B cell (primary cell): ENCODE results near the gene PYCR2.

ENCODE experiments used
- EZH2 ChIP-seq: IDR thresholded peaks from 2 replicates; pipeline ENCODE4 v1.6.1; 2012; ENCODE audit warnings: borderline replicate concordance, low read depth, mild to moderate bottlenecking, moderate library complexity, low read length; ENCODE audit not compliant: insufficient read depth, poor library complexity, severe bottlenecking
- TF ChIP-seq, protein P1 (sequence below): fragments of 200-600 bp; IDR thresholded peaks from one replicate; pipeline ENCODE4 v1.8.0; 2022; ENCODE audit warnings: antibody characterized with exemption, mild to moderate bottlenecking

DNA sequence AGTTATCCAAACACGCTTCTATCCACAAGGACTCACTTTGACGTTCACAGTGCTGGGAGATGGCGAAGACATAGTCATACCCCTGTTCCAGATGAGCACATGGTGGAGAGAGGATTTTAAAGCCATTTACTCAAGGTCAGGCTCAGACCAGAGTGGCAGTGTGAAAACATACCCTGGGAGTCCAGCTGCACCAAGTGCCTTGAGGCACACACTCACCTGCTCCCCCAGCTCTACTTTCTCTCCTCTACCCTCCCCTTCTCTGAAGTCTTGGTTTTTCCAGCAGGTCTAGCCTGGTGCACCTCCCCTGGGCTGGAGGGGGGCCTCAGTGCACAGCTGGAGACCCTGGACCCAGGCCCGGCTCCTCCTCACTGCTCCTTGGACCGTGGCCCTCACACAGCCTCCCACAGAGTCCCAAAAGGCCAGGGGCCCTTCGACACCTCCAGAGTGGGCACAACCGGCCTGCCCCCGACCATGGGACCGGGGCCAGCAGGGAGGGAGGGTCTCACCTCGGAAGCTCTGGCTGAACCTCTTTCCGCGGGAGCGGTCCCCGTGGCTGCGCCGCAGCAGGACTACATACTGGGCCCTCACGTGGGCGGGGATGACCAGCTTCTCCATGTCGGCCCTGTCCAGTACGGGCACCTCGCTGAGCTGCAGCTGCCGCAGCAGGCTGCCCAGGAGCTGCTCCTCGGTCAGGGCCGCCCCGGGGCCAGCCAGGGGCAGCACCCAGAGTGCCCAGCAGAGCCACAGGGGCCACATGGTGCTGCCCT, 16.5 kb upstream of the PYCR2 start:
- TF ChIP-seq, protein P1, sequence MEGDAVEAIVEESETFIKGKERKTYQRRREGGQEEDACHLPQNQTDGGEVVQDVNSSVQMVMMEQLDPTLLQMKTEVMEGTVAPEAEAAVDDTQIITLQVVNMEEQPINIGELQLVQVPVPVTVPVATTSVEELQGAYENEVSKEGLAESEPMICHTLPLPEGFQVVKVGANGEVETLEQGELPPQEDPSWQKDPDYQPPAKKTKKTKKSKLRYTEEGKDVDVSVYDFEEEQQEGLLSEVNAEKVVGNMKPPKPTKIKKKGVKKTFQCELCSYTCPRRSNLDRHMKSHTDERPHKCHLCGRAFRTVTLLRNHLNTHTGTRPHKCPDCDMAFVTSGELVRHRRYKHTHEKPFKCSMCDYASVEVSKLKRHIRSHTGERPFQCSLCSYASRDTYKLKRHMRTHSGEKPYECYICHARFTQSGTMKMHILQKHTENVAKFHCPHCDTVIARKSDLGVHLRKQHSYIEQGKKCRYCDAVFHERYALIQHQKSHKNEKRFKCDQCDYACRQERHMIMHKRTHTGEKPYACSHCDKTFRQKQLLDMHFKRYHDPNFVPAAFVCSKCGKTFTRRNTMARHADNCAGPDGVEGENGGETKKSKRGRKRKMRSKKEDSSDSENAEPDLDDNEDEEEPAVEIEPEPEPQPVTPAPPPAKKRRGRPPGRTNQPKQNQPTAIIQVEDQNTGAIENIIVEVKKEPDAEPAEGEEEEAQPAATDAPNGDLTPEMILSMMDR = no peak
- TF ChIP-seq EZH2 = no peak
